Measurements from ENCODE around the gene CCNA2. TPM values are rescaled to one million over a fixed set of nuclear protein-coding genes. Genes with fewer than 3 reads are reported as not detected.

Gene CCNA2
- total and polyA plus RNA-seq, 2 experiments from 2014 or later: 15.1 to 21.6 TPM

DNA sequence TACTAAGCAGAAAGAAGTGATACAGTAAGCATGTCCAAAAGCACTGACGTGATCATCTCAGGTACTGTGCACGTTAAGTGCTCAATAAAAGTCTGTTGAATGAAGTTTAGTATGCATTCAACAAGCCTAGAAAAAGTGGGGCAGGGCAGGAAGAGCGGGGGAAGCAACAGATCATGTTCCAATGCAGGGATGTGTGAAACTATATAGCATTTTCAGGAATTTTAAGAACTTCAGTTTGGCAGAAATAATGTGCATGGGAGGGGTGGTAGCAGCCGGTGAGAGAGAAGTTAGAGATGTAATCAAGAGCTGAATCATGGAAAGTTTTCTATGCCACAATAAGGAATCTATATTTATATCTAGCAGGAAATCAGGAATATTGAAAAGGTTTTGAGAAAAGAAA lies 19.2 kb upstream of the CCNA2 start:
- no peaks in the 10 kb centered on the region for H3K27me3 ChIP-seq
- no peak overlapping the region for H3K27ac ChIP-seq
- no peak for DNase-seq (ENCODE audit: low spot score)
- no peak overlapping the region for H3K4me3 ChIP-seq
- no peak overlapping the region for H2AFZ ChIP-seq
- H3K36me3 ChIP-seq (replicated peaks; ENCODE audit: insufficient read depth, low read depth): no peaks in the 10 kb centered on the region
- H3K4me1 ChIP-seq (ENCODE audit: insufficient read depth): no peaks in the 10 kb centered on the region
- no peaks in the 10 kb centered on the region for H3K79me2 ChIP-seq
- no peaks in the 10 kb centered on the region for H4K20me1 ChIP-seq (ENCODE audit: insufficient read depth, poor library complexity, severe bottlenecking)
- H3K4me2 ChIP-seq: no peak overlapping the region
- WGBS (ENCODE audit: low lambda C conversion rate, missing lambda C conversion rate): 98% methylated on average over 4 of the region's 4 CpGs
- no peaks in the 10 kb centered on the region for H3K9me2 ChIP-seq (replicated peaks; ENCODE audit: insufficient read depth)
- H3K9me3 ChIP-seq (ENCODE audit: low read depth): no peaks in the 10 kb centered on the region
- TF ChIP-seq CTCF (IDR thresholded peaks at IDR 0.05; ENCODE audit: poor library complexity) (no peak), EZH2 (IDR thresholded peaks at IDR 0.05; ENCODE audit: borderline replicate concordance) (no peak), EZH2phosphoT487 (IDR thresholded peaks at IDR 0.05; ENCODE audit: low read depth, severe bottlenecking, unreplicated experiment) (no peak)

- H3K4me1 ChIP-seq (ENCODE audit: insufficient read depth): no peaks in the 10 kb centered on the region
- H3K27ac ChIP-seq: no peak overlapping the region
- no peak overlapping the region for H3K4me3 ChIP-seq
- DNase-seq (ENCODE audit: low spot score): no peak
- no peaks in the 10 kb centered on the region for H3K9me3 ChIP-seq (ENCODE audit: low read depth)
- H3K36me3 ChIP-seq (replicated peaks; ENCODE audit: insufficient read depth, low read depth): no peaks in the 10 kb centered on the region
- H3K4me2 ChIP-seq: no peak overlapping the region
- TF ChIP-seq EZH2 (IDR thresholded peaks at IDR 0.05; ENCODE audit: borderline replicate concordance) (no peak), CTCF (IDR thresholded peaks at IDR 0.05; ENCODE audit: poor library complexity) (no peak), EZH2phosphoT487 (IDR thresholded peaks at IDR 0.05; ENCODE audit: low read depth, severe bottlenecking, unreplicated experiment) (no peak)
- no peaks in the 10 kb centered on the region for H3K27me3 ChIP-seq
- no peaks in the 10 kb centered on the region for H3K79me2 ChIP-seq
- no peak overlapping the region for H2AFZ ChIP-seq
- no peaks in the 10 kb centered on the region for H4K20me1 ChIP-seq (ENCODE audit: insufficient read depth, poor library complexity, severe bottlenecking)
- H3K9me2 ChIP-seq (replicated peaks; ENCODE audit: insufficient read depth): no peaks in the 10 kb centered on the region
These were observed 14.5 kb upstream of the CCNA2 start for GRCh38 chr4:121838136-121838535.

DNA sequence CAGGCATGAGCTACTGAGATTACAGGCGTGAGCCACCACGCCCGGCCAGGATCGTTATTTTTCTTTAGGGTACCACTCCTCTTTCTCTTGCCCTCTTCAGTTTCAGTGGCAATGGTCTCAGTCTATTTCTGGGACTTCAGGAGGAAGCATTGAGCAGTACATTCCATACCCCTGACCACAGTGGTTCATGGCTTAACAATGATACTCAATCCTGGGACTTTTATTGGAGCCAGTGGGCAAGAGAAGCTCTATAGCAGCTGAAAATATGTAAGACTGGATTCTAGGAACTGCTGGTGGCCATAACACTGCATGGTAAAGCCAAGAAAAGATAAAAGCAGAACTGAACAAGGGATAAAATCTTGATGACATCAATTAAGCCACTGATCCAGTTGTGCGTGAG lies 5.8 kb upstream of the CCNA2 start:
- no peak overlapping the region for H3K27ac ChIP-seq
- no peaks in the 10 kb centered on the region for H3K9me2 ChIP-seq (replicated peaks; ENCODE audit: insufficient read depth)
- no peak overlapping the region for H2AFZ ChIP-seq
- 90% methylated on average over 5 of the region's 5 CpGs for WGBS (ENCODE audit: low lambda C conversion rate, missing lambda C conversion rate)
- H3K36me3 ChIP-seq (replicated peaks; ENCODE audit: insufficient read depth, low read depth): no peaks in the 10 kb centered on the region
- H4K20me1 ChIP-seq (ENCODE audit: insufficient read depth, poor library complexity, severe bottlenecking): no peaks in the 10 kb centered on the region
- H3K4me2 ChIP-seq: no peak overlapping the region
- H3K27me3 ChIP-seq: no peaks in the 10 kb centered on the region
- no peak for DNase-seq (ENCODE audit: low spot score)
- H3K79me2 ChIP-seq: no peaks in the 10 kb centered on the region
- no peaks in the 10 kb centered on the region for H3K4me1 ChIP-seq (ENCODE audit: insufficient read depth)
- no peak overlapping the region for H3K4me3 ChIP-seq
- TF ChIP-seq EZH2 (IDR thresholded peaks at IDR 0.05; ENCODE audit: borderline replicate concordance): no peak
- TF ChIP-seq CTCF (IDR thresholded peaks at IDR 0.05; ENCODE audit: poor library complexity): no peak
- no peak for TF ChIP-seq EZH2phosphoT487 (IDR thresholded peaks at IDR 0.05; ENCODE audit: low read depth, severe bottlenecking, unreplicated experiment)
- H3K9me3 ChIP-seq (ENCODE audit: low read depth): no peaks in the 10 kb centered on the region

- Histone ChIP-seq H3K4me2 (no peak overlapping the region), H4K20me1 (ENCODE audit: insufficient read depth, poor library complexity, severe bottlenecking) (no peaks in the 10 kb centered on the region), H3K27ac (no peak overlapping the region), H3K36me3 (replicated peaks; ENCODE audit: insufficient read depth, low read depth) (no peaks in the 10 kb centered on the region), H3K79me2 (peaks cover 1% of the 10 kb centered on the region), H3K4me1 (ENCODE audit: insufficient read depth) (no peaks in the 10 kb centered on the region), H3K9me3 (ENCODE audit: low read depth) (no peaks in the 10 kb centered on the region), H3K4me3 (no peak overlapping the region), H3K9me2 (replicated peaks; ENCODE audit: insufficient read depth) (no peaks in the 10 kb centered on the region), H2AFZ (no peak overlapping the region), H3K27me3 (no peaks in the 10 kb centered on the region)
- TF ChIP-seq EZH2 (IDR thresholded peaks at IDR 0.05; ENCODE audit: borderline replicate concordance) (no peak), EZH2phosphoT487 (IDR thresholded peaks at IDR 0.05; ENCODE audit: low read depth, severe bottlenecking, unreplicated experiment) (no peak), CTCF (IDR thresholded peaks at IDR 0.05; ENCODE audit: poor library complexity) (no peak)
- no peak for DNase-seq (ENCODE audit: low spot score)
- 96% methylated on average over 1 of the region's 1 CpG for WGBS (ENCODE audit: low lambda C conversion rate, missing lambda C conversion rate)
These were observed 4.2 kb upstream of the CCNA2 start for GRCh38 chr4:121827853-121828252.

Measured in hepatocyte (in vitro differentiated cells).